Measurements from ENCODE around the gene NLRP6. TPM values are rescaled to one million over a fixed set of nuclear protein-coding genes. Genes with fewer than 3 reads are reported as not detected.
"Not testable (repeated sequence)": the region's sequence is repeated elsewhere in the genome, so short reads cannot be mapped to it uniquely, and the experiment has no call there.

NLRP6 gene
- total and polyA plus RNA-seq, 2 experiments from 2014 or later = not detected

- Histone ChIP-seq H3K9me3 (ENCODE audit: low read depth) (no peaks in the 10 kb centered on the region), H3F3A (ENCODE audit: insufficient read depth) (peaks cover 27% of the 10 kb centered on the region), H3K9ac (peak overlapping the region; percentile 80), H3K4me1 (ENCODE audit: insufficient read depth) (peaks cover 28% of the 10 kb centered on the region), H3K27ac (no peak overlapping the region), H3K36me3 (ENCODE audit: low read depth) (no peaks in the 10 kb centered on the region), H4K20me1 (ENCODE audit: insufficient read depth) (no peaks in the 10 kb centered on the region), H3K4me2 (ENCODE audit: unreplicated experiment) (peak overlapping the region; percentile 82), H3K4me3 (peak overlapping the region; percentile 79), H3K79me2 (ENCODE audit: insufficient read depth) (peaks cover 48% of the 10 kb centered on the region), H2AFZ (no peak overlapping the region), H3K9me2 (ENCODE audit: insufficient read depth) (no peaks in the 10 kb centered on the region), H3K27me3 (replicated peaks; ENCODE audit: insufficient read depth) (no peaks in the 10 kb centered on the region)
- in situ Hi-C loops (cut with MboI) = no loop called here
- 35 to 38% methylated on average over 9 of the region's 9 CpGs for WGBS, 2 experiments (ENCODE audit: low coverage in 1 of 2, low lambda C conversion rate in 2 of 2, missing lambda C conversion rate in 2 of 2)
- DNase-seq = peak; percentile 33
- TF ChIP-seq EZH2phosphoT487 (IDR thresholded peaks at IDR 0.05; ENCODE audit: insufficient read depth, low read depth) (no peak), EZH2 (IDR thresholded peaks at IDR 0.05; ENCODE audit: insufficient read depth, poor library complexity, severe bottlenecking) (no peak)
Observed at GRCh38 chr11:315051-315481, 36.9 kb downstream of the NLRP6 start.

GRCh38 chr11:315516-315994 is 37.3 kb downstream of the NLRP6 start:
- no peaks in the 10 kb centered on the region for H3K9me3 ChIP-seq (ENCODE audit: low read depth)
- H2AFZ ChIP-seq = peak overlapping the region; percentile 41; the same call in 1 of the 2 replicates
- H3K9ac ChIP-seq = peak overlapping the region; percentile 80; the same call in 1 of the 2 replicates
- DNase-seq = no peak
- H3K27me3 ChIP-seq (replicated peaks; ENCODE audit: insufficient read depth) = no peaks in the 10 kb centered on the region
- H3K4me2 ChIP-seq (ENCODE audit: unreplicated experiment) = peak overlapping the region; percentile 82
- in situ Hi-C loops (cut with MboI) = no loop called here
- H3K27ac ChIP-seq = no peak overlapping the region
- peaks cover 52% of the 10 kb centered on the region for H3K79me2 ChIP-seq (ENCODE audit: insufficient read depth)
- TF ChIP-seq EZH2 (IDR thresholded peaks at IDR 0.05; ENCODE audit: insufficient read depth, poor library complexity, severe bottlenecking) (no peak), EZH2phosphoT487 (IDR thresholded peaks at IDR 0.05; ENCODE audit: insufficient read depth, low read depth) (no peak)
- peak overlapping the region; percentile 79 for H3K4me3 ChIP-seq
- H3F3A ChIP-seq (ENCODE audit: insufficient read depth) = peaks cover 31% of the 10 kb centered on the region
- H4K20me1 ChIP-seq (ENCODE audit: insufficient read depth) = no peaks in the 10 kb centered on the region
- WGBS, 2 experiments (ENCODE audit: low coverage in 1 of 2, low lambda C conversion rate in 2 of 2, missing lambda C conversion rate in 2 of 2) = 31 to 47% methylated on average over 15 to 31 of the region's 32 CpGs
- H3K9me2 ChIP-seq (ENCODE audit: insufficient read depth) = no peaks in the 10 kb centered on the region
- H3K4me1 ChIP-seq (ENCODE audit: insufficient read depth) = peaks cover 28% of the 10 kb centered on the region
- no peaks in the 10 kb centered on the region for H3K36me3 ChIP-seq (ENCODE audit: low read depth)

- H3K9me3 ChIP-seq (ENCODE audit: low read depth) = no peaks in the 10 kb centered on the region
- peak overlapping the region; percentile 41; the same call in 1 of the 2 replicates for H2AFZ ChIP-seq
- H3K9me2 ChIP-seq (ENCODE audit: insufficient read depth) = no peaks in the 10 kb centered on the region
- WGBS, 2 experiments (ENCODE audit: low coverage in 1 of 2, low lambda C conversion rate in 2 of 2, missing lambda C conversion rate in 2 of 2) = 13 to 20% methylated on average over 48 to 61 of the region's 64 CpGs
- DNase-seq = peak; percentile 57
- H4K20me1 ChIP-seq (ENCODE audit: insufficient read depth) = no peaks in the 10 kb centered on the region
- peaks cover 28% of the 10 kb centered on the region for H3K4me1 ChIP-seq (ENCODE audit: insufficient read depth)
- H3K27ac ChIP-seq = no peak overlapping the region
- peak overlapping the region; percentile 80 for H3K9ac ChIP-seq
- peaks cover 31% of the 10 kb centered on the region for H3F3A ChIP-seq (ENCODE audit: insufficient read depth)
- no peaks in the 10 kb centered on the region for H3K36me3 ChIP-seq (ENCODE audit: low read depth)
- TF ChIP-seq EZH2 (IDR thresholded peaks at IDR 0.05; ENCODE audit: insufficient read depth, poor library complexity, severe bottlenecking) (no peak), EZH2phosphoT487 (IDR thresholded peaks at IDR 0.05; ENCODE audit: insufficient read depth, low read depth) (no peak)
- H3K27me3 ChIP-seq (replicated peaks; ENCODE audit: insufficient read depth) = no peaks in the 10 kb centered on the region
- peak overlapping the region; percentile 79 for H3K4me3 ChIP-seq
- in situ Hi-C loops (cut with MboI) = no loop called here
- peak overlapping the region; percentile 82 for H3K4me2 ChIP-seq (ENCODE audit: unreplicated experiment)
- peaks cover 53% of the 10 kb centered on the region for H3K79me2 ChIP-seq (ENCODE audit: insufficient read depth)
Observed at GRCh38 chr11:316031-316701, 38.0 kb downstream of the NLRP6 start.

DNA sequence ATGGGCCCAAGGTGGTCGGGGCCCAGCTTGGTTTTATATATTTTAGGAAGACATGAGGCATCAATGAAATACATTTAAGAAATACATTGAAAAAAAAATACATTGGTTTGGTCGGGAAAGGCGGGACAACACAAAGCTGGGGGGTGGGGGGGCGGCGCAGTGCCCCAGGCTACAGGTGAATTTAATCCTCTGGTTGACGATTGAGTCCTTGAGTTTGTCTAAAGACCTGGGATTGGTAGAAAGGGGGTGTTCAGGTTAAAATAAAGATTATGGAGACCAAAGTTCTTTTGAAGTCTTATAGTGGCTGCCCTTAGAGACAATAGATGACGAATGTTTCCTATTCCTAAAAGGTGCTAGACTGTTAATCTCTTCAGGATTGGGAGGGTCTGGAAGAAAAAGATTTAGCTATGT is 38.7 kb downstream of the NLRP6 start:
- WGBS, 2 experiments (ENCODE audit: low coverage in 1 of 2, low lambda C conversion rate in 2 of 2, missing lambda C conversion rate in 2 of 2) = 84 to 95% methylated on average over 5 to 7 of the region's 7 CpGs
- Histone ChIP-seq H3F3A (ENCODE audit: insufficient read depth) (peaks cover 28% of the 10 kb centered on the region), H3K79me2 (ENCODE audit: insufficient read depth) (peaks cover 53% of the 10 kb centered on the region), H3K27me3 (replicated peaks; ENCODE audit: insufficient read depth) (no peaks in the 10 kb centered on the region), H3K9me2 (ENCODE audit: insufficient read depth) (no peaks in the 10 kb centered on the region), H3K36me3 (ENCODE audit: low read depth) (no peaks in the 10 kb centered on the region), H4K20me1 (ENCODE audit: insufficient read depth) (no peaks in the 10 kb centered on the region), H3K4me2 (ENCODE audit: unreplicated experiment) (peak overlapping the region; percentile 82), H3K9ac (peak overlapping the region; percentile 80; the same call in 1 of the 2 replicates), H3K9me3 (ENCODE audit: low read depth) (no peaks in the 10 kb centered on the region), H2AFZ (no peak overlapping the region), H3K4me3 (peak overlapping the region; percentile 79; the same call in 1 of the 2 replicates), H3K4me1 (ENCODE audit: insufficient read depth) (peaks cover 25% of the 10 kb centered on the region), H3K27ac (no peak overlapping the region)
- in situ Hi-C loops (cut with MboI) = no loop called here
- TF ChIP-seq EZH2phosphoT487 (IDR thresholded peaks at IDR 0.05; ENCODE audit: insufficient read depth, low read depth) = no peak
- no peak for TF ChIP-seq EZH2 (IDR thresholded peaks at IDR 0.05; ENCODE audit: insufficient read depth, poor library complexity, severe bottlenecking)
- DNase-seq = no peak

DNA sequence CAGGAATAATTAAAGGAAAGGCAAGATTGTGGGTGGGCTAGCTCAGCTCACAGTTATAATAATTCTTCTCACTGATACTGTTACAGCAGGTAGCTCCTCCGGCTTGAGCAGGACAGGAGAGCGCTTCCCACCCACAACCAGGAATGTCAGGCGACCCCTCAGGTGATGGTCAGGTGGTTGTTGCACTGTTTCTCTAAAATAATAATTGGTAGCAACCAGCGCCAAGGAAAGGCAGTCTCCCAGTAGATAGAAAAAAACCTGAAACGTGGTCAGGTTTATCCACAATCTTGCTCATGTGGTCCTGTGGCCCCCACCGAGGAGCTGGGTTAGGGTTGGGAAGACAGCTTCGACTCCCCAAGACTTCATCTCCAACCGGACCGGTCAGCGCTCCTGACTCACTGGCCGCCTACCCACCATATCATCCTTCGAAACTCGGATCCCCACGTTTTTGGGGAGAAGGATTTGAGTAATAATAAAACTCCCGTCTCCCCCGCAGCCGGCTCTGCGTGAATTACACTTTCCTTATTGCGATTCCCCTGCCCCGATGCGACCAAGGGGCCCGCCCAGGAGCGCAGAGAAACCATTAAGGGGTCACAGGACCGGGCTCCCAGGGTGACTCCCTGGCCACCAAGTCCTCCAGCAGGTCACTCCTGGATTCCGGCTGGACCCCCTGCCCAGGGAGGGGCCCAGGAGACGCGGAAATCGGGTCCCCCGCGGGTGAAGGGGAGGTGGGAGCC is 39.6 kb downstream of the NLRP6 start:
- DNase-seq; H3K9me2 ChIP-seq (ENCODE audit: insufficient read depth); in situ Hi-C loops (cut with MboI); H2AFZ ChIP-seq; H3K27ac ChIP-seq; H3K9me3 ChIP-seq (ENCODE audit: low read depth); H3K27me3 ChIP-seq (replicated peaks; ENCODE audit: insufficient read depth); H3K36me3 ChIP-seq (ENCODE audit: low read depth); H4K20me1 ChIP-seq (ENCODE audit: insufficient read depth): not testable (repeated sequence)
- H3K4me2 ChIP-seq (ENCODE audit: unreplicated experiment) = peak overlapping the region; percentile 47
- WGBS, 2 experiments (ENCODE audit: low coverage in 1 of 2, low lambda C conversion rate in 2 of 2, missing lambda C conversion rate in 2 of 2) = 32 to 57% methylated on average over 13 to 15 of the region's 30 CpGs
- peaks cover 53% of the 10 kb centered on the region for H3K79me2 ChIP-seq (ENCODE audit: insufficient read depth)
- peaks cover 23% of the 10 kb centered on the region for H3K4me1 ChIP-seq (ENCODE audit: insufficient read depth)
- peaks cover 19% of the 10 kb centered on the region for H3F3A ChIP-seq (ENCODE audit: insufficient read depth)
- peak overlapping the region; percentile 56; the same call in 1 of the 2 replicates for H3K4me3 ChIP-seq
- H3K9ac ChIP-seq = peak overlapping the region; percentile 64

DNA sequence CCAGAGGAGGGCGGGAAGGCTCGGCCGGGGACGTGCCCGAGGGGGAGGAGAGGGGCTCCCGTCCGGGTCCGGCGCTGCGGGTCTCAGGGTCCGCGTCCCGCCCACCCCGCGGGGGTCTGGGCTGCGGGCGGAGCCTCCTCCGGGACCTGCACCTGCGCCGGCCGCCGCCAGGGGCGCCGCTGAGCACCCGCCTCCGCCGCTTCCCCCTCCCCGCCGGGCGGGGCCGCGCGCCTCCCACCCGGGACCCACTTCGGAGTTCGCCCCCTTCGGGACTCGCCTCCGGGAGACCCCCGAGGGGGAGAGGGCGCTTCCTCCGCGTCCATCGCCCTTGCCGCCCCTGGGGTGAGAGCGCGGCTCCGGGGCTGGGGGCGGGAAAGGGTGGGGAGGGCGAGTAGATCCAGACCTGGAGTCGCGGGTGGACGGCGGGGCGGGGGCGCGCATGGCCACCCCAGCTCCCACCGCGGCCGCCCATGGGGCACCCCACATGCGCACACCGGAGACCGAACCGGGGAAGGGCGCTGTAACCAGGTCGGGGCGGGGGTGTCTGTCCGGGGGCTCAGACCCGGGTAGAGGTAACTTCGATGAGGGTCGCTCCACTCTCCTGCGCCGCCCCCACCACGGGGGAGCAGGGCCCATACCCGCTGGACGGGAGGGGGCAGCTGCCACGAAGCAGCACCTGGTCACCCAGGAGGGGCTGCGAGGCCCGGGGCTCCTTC is 40.4 kb downstream of the NLRP6 start:
- H3K9ac ChIP-seq = peak overlapping the region; percentile 99

More for the DNA sequence above, 40.4 kb downstream of the NLRP6 start:
- in situ Hi-C loops (cut with MboI); H3K9me3 ChIP-seq (ENCODE audit: low read depth); H3K27me3 ChIP-seq (replicated peaks; ENCODE audit: insufficient read depth); H4K20me1 ChIP-seq (ENCODE audit: insufficient read depth); H3K9me2 ChIP-seq (ENCODE audit: insufficient read depth); H3K36me3 ChIP-seq (ENCODE audit: low read depth); H2AFZ ChIP-seq; DNase-seq: not testable (repeated sequence)
- Histone ChIP-seq H3K27ac (peak overlapping the region; percentile 97), H3F3A (ENCODE audit: insufficient read depth) (peaks cover 11% of the 10 kb centered on the region), H3K4me3 (peak overlapping the region; percentile 99), H3K79me2 (ENCODE audit: insufficient read depth) (peaks cover 53% of the 10 kb centered on the region), H3K4me1 (ENCODE audit: insufficient read depth) (peaks cover 17% of the 10 kb centered on the region), H3K4me2 (ENCODE audit: unreplicated experiment) (peak overlapping the region; percentile 90)
- 2% methylated on average over 13 of the region's 79 CpGs; no CpG with 5 or more reads in 1 of the 2 experiments for WGBS, 2 experiments (ENCODE audit: low coverage in 1 of 2, low lambda C conversion rate in 2 of 2, missing lambda C conversion rate in 2 of 2)

Data from GM23248 (cell line).